Right kidney (tissue), 1 donor: Measurements from ENCODE around the gene DHRS4L2.
"Not testable (repeated sequence)": the region's sequence is repeated elsewhere in the genome, so short reads cannot be mapped to it uniquely, and the experiment has no call there.

Source experiments
- DNase-seq: peaks from one replicate; pipeline ENCODE4 v3.0.0-alpha.2; 2016

The DHRS4L2 gene

GRCh38 chr14:24018978-24019377 is 30.2 kb downstream of the DHRS4L2 start:
- DNase-seq: not testable (repeated sequence)

- DNase-seq: not testable (repeated sequence)
Measured at GRCh38 chr14:24019944-24020343, 31.2 kb downstream of the DHRS4L2 start.

GRCh38 chr14:24020520-24020919 is 31.8 kb downstream of the DHRS4L2 start:
- DNase-seq: not testable (repeated sequence)

GRCh38 chr14:24024939-24025418 is 36.2 kb downstream of the DHRS4L2 start:
- DNase-seq: not testable (repeated sequence)

- DNase-seq: not testable (repeated sequence)
Measured at GRCh38 chr14:24029687-24030086, 41.0 kb downstream of the DHRS4L2 start.

- not testable (repeated sequence) for DNase-seq
Measured at GRCh38 chr14:24031331-24031730, 42.6 kb downstream of the DHRS4L2 start.

- DNase-seq: no peak
Measured at GRCh38 chr14:24032727-24033418, 44.1 kb downstream of the DHRS4L2 start.

- not testable (repeated sequence) for DNase-seq
Measured at GRCh38 chr14:24035769-24036168, 47.0 kb downstream of the DHRS4L2 start.

GRCh38 chr14:24036169-24036962 is 47.6 kb downstream of the DHRS4L2 start:
- DNase-seq: peak; percentile 91

GRCh38 chr14:24036963-24037657 is 48.4 kb downstream of the DHRS4L2 start:
- not testable (repeated sequence) for DNase-seq

- DNase-seq: no peak
Measured at GRCh38 chr14:24037658-24038037, 48.9 kb downstream of the DHRS4L2 start.

GRCh38 chr14:24038686-24039085 is 50.0 kb downstream of the DHRS4L2 start:
- no peak for DNase-seq

GRCh38 chr14:24040692-24041091 is 52.0 kb downstream of the DHRS4L2 start:
- no peak for DNase-seq

GRCh38 chr14:24042746-24043145 is 54.0 kb downstream of the DHRS4L2 start:
- no peak for DNase-seq

GRCh38 chr14:24049002-24049401 is 60.3 kb downstream of the DHRS4L2 start:
- not testable (repeated sequence) for DNase-seq

- DNase-seq: not testable (repeated sequence)
Measured at GRCh38 chr14:24050753-24051152, 62.0 kb downstream of the DHRS4L2 start.

GRCh38 chr14:24051176-24051788 is 62.6 kb downstream of the DHRS4L2 start:
- peak; percentile 89 for DNase-seq

- DNase-seq: no peak
Measured at GRCh38 chr14:24051789-24052655, 63.3 kb downstream of the DHRS4L2 start, which contains the start of gene CARMIL3. CARMIL3 (plus strand) TSS chr14:24052009; CDS start chr14:24052154, 145 bp downstream.

GRCh38 chr14:24052656-24053547 is 64.2 kb downstream of the DHRS4L2 start:
- DNase-seq: no peak
